HepG2 (cell line): Measurements from ENCODE around the gene COPS3. TPM values are rescaled to one million over a fixed set of nuclear protein-coding genes. Genes with fewer than 3 reads are reported as not detected.

Experiments
- HNRNPL ChIP-seq: fragments of 200-400 bp; formaldehyde crosslinking; IDR thresholded peaks from 2 replicates; pipeline ENCODE4 v1.6.1; 2017; ENCODE audit warnings: mild to moderate bottlenecking, low read depth, low read length
- KLF9 ChIP-seq: IDR thresholded peaks from 2 replicates; pipeline ENCODE4 v1.6.1; 2016; ENCODE audit warnings: low read depth
- MTA1 ChIP-seq: sonication (generic); formaldehyde crosslinking; IDR thresholded peaks from 2 replicates; pipeline ENCODE4 v1.4.0; 2020; ENCODE audit warnings: missing genetic modification reagents, mild to moderate bottlenecking, borderline replicate concordance
- NR2F6 ChIP-seq, 2 experiments: IDR thresholded peaks; 2 replicates each; pipeline ENCODE4 v1.6.1; 2016; ENCODE audit warnings: antibody characterized with exemption in 1 of 2, mild to moderate bottlenecking in 1 of 2
- PREB ChIP-seq: sonication (generic); formaldehyde crosslinking; IDR thresholded peaks from 2 replicates; pipeline ENCODE4 v1.4.0; 2020; ENCODE audit warnings: missing genetic modification reagents
- THRA ChIP-seq: sonication (generic); formaldehyde crosslinking; IDR thresholded peaks from 2 replicates; pipeline ENCODE4 v1.4.0; 2020; ENCODE audit warnings: missing genetic modification reagents, borderline replicate concordance
- UBTF ChIP-seq: sonication (generic); formaldehyde crosslinking; IDR thresholded peaks from 2 replicates; pipeline ENCODE4 v1.4.0; 2020; ENCODE audit warnings: mild to moderate bottlenecking, missing genetic modification reagents
- ZNF17 ChIP-seq: sonication (generic); formaldehyde crosslinking; IDR thresholded peaks from 2 replicates; pipeline ENCODE4 v1.5.0; 2020; ENCODE audit warnings: mild to moderate bottlenecking, missing genetic modification reagents
- ZNF317 ChIP-seq: sonication (generic); formaldehyde crosslinking; IDR thresholded peaks from 2 replicates; pipeline ENCODE4 v1.5.0; 2020; ENCODE audit warnings: mild to moderate bottlenecking, missing genetic modification reagents
- ZNF552 ChIP-seq: sonication (generic); formaldehyde crosslinking; IDR thresholded peaks from 2 replicates; pipeline ENCODE4 v1.9.0; 2022; ENCODE audit warnings: missing genetic modification reagents, mild to moderate bottlenecking, borderline replicate concordance
- ZNF644 ChIP-seq: IDR thresholded peaks from 2 replicates; pipeline ENCODE4 v1.6.1; 2016; ENCODE audit warnings: low read depth
- ZNF75D ChIP-seq: sonication (generic); formaldehyde crosslinking; IDR thresholded peaks from 2 replicates; pipeline ENCODE4 v1.8.1; 2023; ENCODE audit warnings: missing genetic modification reagents, mild to moderate bottlenecking, borderline replicate concordance
- ZNF770 ChIP-seq: sonication (generic); formaldehyde crosslinking; IDR thresholded peaks from 2 replicates; pipeline ENCODE4 v1.5.0; 2020; ENCODE audit warnings: mild to moderate bottlenecking, missing genetic modification reagents
- ZSCAN30 ChIP-seq: sonication (generic); formaldehyde crosslinking; IDR thresholded peaks from 2 replicates; pipeline ENCODE4 v1.5.0; 2020; ENCODE audit warnings: mild to moderate bottlenecking, missing genetic modification reagents
- polyA plus RNA-seq, 8 experiments: library from polyadenylated mRNA; depleted of rRNA in 3 of 8; stranded (reverse) in 7 of 8; unstranded in 1 of 8; fragments of >200 nt; fragmentation: Illumina TruSeq in 4 of 8; extraction: Trizol in 4 of 8; gene quantifications; 2 replicates each; pipeline versions ENCODE4 v1.2.1 to v1.2.3, GENCODE V29; 2011 to 2016; ENCODE audit warnings: low read depth in 4 of 8, missing spikeins in 1 of 8, mixed read lengths in 1 of 8; ENCODE audit not compliant: insufficient read depth in 1 of 8
- total RNA-seq, 5 experiments: library from RNA; depleted of rRNA; stranded (reverse); fragments of >200 nt; fragmentation: Illumina TruSeq; extraction: Trizol; gene quantifications; 2 replicates each; pipeline ENCODE4 v1.2.3, GENCODE V29; 2016; ENCODE audit warnings: low read depth in 1 of 5
- TF ChIP-seq, protein P1 (sequence below): sonication (generic); formaldehyde crosslinking; IDR thresholded peaks from 2 replicates; pipeline ENCODE4 v1.4.0; 2020; ENCODE audit warnings: missing genetic modification reagents
- TF ChIP-seq, protein P2 (sequence below): sonication (generic); formaldehyde crosslinking; IDR thresholded peaks from 2 replicates; pipeline ENCODE4 v1.4.0; 2020; ENCODE audit warnings: missing genetic modification reagents, mild to moderate bottlenecking, borderline replicate concordance

Gene COPS3
- total and polyA plus RNA-seq, 2 of the 13 experiments (the other 11 are each of a cell fraction or from before 2014, with no cell fraction given): 46.3 to 103 TPM

DNA sequence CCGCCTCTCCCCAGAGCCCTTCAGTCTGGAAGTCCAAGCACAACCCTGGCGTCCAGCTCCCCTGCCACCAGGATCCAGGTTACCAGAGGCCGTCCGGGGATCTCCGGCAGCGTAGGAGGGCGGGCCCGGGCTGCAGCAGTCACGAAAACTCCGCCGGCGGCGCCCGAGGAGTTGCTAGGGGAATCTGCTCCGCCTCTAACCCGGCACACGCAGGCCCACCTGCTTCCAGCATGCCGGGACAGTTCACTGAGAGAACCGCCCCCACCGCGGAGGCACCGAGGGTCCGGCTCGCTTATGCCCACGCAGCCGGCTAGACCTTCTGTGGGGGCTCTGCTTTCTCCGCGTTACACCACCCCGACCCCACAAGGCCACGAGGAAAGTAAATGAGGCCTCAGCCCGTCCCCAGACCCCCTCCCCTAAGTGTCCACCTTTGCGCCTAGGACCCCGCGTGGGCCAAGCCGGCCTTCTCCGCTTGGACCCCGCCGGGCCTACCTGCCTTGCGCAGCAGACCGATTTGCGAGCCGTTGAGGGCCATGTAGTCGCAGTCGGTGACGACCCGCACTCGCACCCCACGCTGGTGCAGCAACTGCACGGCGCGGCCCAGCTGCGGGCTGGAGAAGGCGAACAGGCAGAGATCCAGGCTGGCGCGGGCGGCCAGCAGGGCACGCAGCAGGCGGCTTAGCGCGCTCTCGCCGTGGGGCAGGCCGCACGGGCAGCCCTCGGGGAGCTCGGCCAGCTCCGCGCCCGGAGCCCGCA is 75.5 kb downstream of the COPS3 start (continued):
- no peak for TF ChIP-seq ZNF770 (CRISPR knock-in tag)
- 0 out of 2 replicates have a peak, but pooled peaks have one; percentile 76 for TF ChIP-seq ZNF17 (CRISPR knock-in tag)
- TF ChIP-seq PREB: 0 out of 2 replicates have a peak, but pooled peaks have one; percentile 55
- TF ChIP-seq, protein P1, sequence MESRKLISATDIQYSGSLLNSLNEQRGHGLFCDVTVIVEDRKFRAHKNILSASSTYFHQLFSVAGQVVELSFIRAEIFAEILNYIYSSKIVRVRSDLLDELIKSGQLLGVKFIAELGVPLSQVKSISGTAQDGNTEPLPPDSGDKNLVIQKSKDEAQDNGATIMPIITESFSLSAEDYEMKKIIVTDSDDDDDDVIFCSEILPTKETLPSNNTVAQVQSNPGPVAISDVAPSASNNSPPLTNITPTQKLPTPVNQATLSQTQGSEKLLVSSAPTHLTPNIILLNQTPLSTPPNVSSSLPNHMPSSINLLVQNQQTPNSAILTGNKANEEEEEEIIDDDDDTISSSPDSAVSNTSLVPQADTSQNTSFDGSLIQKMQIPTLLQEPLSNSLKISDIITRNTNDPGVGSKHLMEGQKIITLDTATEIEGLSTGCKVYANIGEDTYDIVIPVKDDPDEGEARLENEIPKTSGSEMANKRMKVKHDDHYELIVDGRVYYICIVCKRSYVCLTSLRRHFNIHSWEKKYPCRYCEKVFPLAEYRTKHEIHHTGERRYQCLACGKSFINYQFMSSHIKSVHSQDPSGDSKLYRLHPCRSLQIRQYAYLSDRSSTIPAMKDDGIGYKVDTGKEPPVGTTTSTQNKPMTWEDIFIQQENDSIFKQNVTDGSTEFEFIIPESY (CRISPR knock-in tag): 0 out of 2 replicates have a peak, but pooled peaks have one; percentile 3
- peak; percentile 13; the same call in 1 of the 2 replicates for TF ChIP-seq ZNF552 (CRISPR knock-in tag)
- no peak for TF ChIP-seq HNRNPL
- peak; percentile 46; the same call in 1 of the 2 replicates for TF ChIP-seq ZNF75D (CRISPR knock-in tag)
- TF ChIP-seq ZSCAN30 (CRISPR knock-in tag): peak; percentile 45; the same call in 1 of the 2 replicates
- TF ChIP-seq THRA (CRISPR knock-in tag): no peak
- TF ChIP-seq KLF9 (CRISPR knock-in tag): no peak
- no peak for TF ChIP-seq ZNF317 (CRISPR knock-in tag)
- TF ChIP-seq NR2F6 (IDR thresholded peaks at IDR 0.05): no peak
- no peak for TF ChIP-seq NR2F6 (CRISPR knock-in tag; IDR thresholded peaks at IDR 0.05)
- no peak for TF ChIP-seq ZNF644 (CRISPR knock-in tag)
- no peak for TF ChIP-seq MTA1
- TF ChIP-seq, protein P2, sequence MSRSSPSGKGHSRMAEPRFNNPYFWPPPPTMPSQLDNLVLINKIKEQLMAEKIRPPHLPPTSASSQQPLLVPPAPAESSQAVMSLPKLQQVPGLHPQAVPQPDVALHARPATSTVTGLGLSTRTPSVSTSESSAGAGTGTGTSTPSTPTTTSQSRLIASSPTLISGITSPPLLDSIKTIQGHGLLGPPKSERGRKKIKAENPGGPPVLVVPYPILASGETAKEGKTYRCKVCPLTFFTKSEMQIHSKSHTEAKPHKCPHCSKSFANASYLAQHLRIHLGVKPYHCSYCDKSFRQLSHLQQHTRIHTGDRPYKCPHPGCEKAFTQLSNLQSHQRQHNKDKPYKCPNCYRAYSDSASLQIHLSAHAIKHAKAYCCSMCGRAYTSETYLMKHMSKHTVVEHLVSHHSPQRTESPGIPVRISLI (CRISPR knock-in tag): no peak
- peak; percentile 74 for TF ChIP-seq UBTF (CRISPR knock-in tag)
